ENCODE data around the gene WRAP73.
"Not testable (repeated sequence)": the region's sequence is repeated elsewhere in the genome, so short reads cannot be mapped to it uniquely, and the experiment has no call there.

WRAP73 gene

DNA sequence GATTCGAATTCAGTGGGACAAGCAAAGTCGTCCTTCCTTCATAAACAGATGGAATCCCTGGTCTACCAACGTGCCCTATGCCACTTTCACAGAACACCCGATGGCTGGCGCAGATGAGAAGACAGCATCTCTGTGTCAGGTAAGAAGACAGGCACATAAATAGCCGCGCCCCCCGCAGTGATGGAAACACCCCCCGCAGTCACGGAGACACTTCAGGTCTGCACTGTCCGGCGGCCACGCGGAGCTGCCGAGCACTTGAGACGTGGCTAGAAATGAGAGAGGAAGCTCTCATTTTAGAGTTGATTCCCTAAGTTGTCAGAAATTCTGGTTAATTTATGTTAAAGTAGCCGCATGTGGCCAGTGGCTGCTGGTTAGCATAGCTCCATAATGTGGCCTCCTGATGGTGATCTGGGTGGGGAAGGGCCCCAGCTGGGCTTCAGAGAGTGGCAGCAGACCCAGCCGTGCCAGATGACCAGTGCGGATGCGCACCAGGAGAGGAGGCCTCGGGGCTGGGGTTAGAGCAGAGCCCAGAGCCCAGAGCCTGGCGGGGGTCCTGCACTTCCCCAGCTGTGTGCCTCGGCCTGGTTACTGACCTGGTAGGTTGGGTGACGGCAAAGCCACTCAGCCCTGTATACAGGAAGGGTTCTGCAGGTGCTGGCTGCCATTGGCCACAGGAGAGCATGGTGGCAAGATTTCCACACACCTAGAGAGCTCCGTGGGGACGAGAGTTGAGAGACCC is 22.2 kb downstream of the WRAP73 start:
- DNase-seq: no peak

DNA sequence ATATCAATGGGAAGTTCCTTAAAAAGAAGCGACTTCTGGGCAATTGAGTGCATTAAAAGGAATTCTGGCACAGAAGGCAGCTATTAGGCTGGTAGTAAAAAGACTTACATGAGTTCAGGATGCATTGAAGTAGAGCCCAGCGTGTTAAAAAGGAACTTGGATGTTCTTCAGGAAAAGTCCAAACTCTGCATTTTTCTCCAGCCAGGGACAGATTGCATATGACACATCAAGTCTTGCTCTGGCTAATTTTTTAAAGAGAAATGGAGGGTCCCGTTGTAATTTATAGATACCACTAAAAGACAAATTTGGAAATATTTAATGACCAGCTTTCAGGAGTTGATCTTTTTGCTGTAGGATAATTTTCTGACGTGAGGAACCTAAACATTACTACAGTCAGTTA is 23.9 kb downstream of the WRAP73 start:
- DNase-seq: no peak

DNA sequence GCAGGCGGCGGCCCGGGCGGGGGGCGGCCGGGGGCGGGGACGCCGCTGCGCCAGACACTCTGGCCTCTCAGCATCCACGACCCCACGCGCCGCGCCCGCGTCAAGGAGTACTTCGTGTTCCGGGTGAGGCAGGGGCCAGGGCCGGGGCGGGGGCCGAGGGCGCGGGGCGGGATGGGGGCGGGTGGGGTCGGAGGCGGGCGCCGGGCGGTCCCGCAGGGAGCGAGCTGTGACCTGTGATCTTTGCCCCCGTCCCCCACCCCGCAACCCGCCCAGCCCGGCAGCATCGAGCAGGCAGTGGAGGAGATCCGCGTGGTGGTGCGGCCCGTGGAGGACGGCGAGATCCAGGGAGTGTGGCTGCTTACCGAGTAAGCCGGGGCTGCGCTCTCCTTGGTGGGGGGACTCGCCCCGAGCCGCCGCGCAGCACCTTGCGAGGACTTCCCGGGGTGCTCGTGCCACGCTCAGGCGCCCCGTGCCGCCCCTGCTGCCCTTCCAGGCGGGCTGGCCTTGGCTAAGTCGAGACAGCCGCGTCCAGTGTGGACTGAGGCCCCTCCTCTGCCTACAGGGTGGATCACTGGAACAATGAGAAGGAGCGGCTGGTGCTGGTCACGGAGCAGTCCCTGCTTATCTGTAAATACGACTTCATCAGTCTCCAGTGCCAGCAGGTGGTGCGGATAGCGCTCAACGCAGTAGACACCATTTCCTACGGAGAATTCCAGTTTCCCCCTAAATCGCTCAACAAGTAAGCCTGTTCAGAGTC is 24.6 kb downstream of the WRAP73 start:
- peak; percentile 17 for DNase-seq

DNA sequence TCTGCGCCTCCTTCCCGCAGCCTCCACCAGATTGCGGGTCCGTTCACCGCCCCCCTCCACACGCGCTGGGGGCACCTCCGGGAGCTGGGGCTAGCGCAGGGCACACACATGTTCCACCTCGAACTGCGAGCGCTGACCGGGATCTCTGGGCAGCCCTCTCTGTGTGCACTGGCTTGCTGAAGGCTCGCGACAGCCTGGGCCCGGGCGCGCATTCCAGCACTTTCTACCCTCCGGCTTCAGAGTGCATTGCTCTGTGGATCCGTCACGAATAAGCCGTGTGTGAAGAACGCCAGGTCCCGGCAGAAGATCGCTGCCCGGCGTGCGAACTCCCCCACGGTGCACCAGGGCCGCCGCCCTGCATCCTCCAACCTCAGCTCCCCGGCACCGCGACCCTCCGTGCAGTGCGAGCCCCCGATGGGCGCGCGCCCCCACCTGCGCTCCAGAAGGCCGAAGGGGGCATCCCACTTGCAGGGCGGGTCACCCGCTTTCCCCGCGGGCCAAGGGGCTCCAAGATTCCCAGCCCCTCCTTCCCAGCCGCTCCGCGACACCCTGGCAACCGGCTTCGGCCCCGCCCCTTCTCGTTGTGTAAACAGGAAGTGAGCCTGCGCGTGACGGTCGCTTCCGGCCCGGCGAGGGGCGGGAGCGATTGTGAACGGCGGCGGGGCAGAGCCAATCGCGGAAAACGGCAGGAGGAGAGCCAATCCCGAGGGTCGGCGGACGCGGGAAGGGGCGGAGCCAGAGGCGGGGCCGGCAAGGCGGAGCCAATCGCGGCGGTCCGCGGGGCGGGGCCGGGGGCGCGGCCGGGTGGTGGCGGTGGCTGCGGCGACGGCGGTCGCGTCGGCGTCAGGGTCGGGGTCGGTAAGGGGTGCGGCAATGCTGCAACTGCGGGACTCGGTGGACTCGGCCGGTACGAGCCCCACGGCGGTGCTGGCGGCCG is 25.4 kb downstream of the WRAP73 start, which contains the start of gene TPRG1L:
TPRG1L (plus strand) TSS at position 816 of the 937 bp plus-strand sequence; CDS start at position 874, 58 bp downstream.
- peak; percentile 92 for DNase-seq

DNA sequence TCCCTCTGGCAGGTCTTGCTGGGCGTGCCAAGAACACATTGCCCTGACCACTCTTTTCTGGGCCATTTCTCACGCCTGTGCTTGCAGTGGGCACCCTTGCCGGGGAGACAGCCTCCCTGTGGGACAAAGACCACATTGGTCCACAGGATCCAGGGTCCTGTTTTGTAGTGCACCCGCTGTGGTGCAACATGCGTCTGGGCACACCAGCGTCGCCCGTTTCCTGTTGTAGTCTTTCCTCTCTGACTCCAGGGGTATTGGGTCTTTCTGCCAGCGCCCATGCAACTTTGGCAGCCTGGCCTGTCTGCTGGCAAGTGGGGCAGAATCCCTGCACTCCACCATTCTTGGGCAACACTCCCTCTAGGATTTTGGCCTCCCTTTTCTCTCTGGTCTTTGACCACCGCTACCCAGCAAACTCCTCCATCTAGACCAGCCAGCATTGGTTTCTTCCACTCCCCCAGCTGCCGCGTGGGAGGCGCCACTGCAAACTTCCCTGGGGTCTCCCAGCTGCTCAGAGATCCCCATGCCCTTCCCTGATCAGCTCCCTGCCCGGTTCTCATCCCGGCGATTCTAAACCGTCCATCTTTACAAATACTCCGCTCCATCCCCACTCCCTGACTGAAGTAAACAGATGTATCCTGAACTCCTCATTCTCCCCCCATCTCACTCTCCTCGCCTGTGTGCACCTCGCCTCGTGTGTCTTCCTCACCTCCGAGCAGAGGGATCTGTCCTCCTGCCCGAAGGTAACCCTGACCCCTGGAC is 26.3 kb downstream of the WRAP73 start:
- no peak for DNase-seq

DNA sequence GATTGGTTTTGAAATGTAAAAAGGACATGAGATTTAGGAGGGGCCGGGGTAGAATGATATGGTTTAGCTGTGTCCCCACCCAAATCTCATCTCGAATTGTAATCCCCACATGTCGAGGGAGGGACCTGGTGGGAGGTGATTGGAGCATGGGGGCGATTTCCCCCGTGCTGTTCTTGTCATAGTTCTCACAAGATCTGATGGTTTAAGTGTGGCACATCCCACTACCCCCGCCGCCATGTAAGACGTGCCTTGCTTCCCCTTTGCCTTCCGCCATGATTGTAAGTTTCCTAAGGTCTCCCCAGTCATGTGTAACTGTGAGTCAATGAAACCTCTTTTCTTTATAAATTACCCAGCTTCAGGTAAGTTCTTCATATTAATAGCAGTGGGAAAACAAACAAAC is 27.8 kb downstream of the WRAP73 start:
- not testable (repeated sequence) for DNase-seq

DNA sequence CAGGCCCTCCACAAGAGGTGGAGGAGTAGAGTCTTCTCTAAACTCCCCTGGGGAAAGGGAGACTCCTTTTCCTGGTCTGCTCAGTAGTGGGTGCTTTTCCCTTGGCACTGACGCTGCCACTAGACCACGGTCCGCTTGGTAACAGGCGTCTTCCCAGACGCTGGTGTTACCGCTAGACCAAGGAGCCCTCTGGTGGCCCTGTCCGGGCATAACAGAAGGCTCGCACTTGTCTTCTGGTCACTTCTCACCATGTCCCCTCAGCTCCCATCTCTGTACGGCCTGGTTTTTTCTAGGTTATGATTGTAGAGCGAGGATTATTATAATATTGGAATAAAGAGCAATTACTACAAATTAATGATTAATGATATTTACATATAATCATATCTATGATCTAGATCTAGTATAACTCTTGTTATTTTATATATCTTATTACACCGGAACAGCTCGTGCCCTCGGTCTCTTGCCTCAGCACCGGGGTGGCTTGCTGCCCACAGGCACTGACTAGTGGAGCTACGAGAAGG is 28.7 kb downstream of the WRAP73 start:
- DNase-seq: not testable (repeated sequence)

DNA sequence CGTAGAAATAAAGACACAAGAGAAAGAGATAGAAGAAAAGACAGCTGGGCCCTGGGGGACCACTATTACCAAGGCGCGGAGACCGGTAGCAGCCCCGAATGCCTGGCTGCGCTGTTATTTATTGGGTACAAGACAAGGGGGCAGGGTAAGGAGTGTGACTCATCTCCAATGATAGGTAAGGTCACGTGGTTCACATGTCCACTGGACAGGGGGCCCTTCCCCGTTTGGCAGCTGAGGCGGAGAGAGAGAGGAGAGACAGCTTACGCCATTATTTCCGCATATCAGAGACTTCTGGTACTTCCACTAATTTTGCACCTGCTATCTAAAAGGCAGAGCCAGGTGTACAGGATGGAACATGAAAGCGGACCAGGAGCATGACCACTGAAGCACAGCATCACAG is 29.2 kb downstream of the WRAP73 start:
- DNase-seq: no peak

DNA sequence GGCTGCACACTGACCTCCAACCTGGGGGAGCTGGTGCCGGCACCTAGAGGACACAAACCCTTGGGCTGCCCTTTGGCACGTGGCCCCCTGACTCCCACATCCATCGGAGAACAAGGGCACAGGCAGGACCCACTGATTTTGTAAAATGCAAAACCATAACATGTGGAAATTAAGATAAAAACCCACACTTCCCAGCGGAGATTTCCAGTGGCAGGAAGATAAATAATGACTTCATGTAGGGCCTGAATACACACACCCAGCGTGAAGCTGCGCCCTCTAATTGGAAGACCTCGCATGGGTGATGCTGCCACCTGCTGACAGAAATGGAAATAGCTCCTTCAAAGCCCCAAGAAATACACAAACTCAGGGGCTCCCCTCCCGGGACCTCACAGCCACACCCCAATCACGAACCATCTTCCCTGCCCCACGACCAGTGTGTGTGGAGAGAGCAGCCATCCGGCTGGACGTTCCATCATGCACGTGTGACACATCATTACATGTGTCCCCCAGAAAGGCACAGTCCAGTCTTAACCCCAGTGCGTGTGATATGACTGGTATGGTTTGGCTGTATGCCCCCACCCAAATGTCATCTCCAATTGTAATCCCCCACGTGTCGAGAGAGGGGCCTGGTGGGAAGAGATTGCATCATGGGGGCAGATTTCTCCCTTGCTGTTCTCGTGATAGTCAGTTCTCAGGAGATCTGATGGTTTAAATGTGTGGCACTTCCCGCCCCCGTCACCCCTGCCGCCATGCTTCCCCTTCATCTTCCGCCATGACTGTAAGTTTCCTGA is 30.8 kb downstream of the WRAP73 start:
- peak; percentile 12 for DNase-seq

DNA sequence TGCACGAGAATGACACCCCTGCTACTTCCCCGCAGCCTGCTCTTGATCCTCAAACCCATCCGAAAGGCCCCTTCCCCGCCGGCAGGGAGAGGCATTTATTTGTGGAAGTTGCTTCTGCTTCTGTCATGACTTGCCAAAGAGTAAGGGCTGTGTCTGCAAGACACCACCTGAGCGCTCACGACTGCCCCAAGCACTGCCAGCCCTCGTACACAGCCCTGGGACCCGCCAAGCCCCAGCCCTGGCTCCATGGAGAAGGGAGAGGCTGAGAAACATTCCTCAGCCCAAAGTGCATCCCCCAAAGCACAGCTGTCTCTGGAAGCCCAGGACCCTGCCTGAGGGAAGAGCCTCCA is 31.4 kb downstream of the WRAP73 start:
- no peak for DNase-seq

DNA sequence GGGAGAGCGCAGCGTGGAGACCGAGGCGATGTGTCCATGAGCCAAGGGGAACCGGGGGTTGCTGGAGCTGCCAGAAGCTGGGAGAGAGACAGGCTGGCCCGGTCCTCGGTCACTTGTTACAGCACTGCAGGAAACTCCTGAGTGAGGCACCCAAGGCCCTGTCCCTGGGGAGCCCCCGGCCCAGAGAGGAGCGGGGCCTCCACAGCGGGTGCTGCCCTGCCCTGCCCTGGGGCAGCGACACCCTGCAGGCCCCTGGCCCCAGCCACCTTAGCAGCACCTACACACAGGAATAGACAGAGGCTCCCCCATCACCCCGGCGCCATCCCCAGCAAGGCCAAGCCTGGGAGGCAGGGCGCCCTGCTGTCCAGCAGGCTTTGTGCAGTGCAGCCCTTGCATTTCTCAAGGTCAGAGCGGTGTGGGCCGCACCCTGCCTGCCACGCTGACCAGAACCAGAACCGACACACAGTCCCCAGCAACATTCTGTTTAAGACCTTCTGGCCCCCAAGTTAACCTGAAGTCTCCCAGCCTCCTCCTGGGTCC is 32.0 kb downstream of the WRAP73 start:
- DNase-seq: no peak

DNA sequence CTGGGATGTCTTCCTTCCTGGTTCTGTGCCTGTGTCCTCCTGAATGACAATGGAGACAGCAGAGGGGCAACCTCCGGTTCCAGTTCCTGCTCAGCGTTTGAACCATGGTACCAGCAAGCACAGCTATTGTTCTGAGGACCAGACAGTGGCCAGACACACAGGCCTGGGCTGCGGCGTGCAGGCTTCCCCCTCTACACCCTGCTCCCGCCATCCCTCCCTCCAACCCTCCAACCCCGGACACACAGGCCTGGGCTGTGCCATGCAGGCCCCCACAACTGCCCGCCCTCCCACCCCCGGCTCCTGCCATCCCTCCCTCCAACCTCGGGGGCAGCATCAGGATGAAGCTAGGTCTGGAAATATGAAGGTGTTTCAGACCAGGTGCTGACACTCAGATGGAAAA is 33.0 kb downstream of the WRAP73 start:
- DNase-seq: no peak

DNA sequence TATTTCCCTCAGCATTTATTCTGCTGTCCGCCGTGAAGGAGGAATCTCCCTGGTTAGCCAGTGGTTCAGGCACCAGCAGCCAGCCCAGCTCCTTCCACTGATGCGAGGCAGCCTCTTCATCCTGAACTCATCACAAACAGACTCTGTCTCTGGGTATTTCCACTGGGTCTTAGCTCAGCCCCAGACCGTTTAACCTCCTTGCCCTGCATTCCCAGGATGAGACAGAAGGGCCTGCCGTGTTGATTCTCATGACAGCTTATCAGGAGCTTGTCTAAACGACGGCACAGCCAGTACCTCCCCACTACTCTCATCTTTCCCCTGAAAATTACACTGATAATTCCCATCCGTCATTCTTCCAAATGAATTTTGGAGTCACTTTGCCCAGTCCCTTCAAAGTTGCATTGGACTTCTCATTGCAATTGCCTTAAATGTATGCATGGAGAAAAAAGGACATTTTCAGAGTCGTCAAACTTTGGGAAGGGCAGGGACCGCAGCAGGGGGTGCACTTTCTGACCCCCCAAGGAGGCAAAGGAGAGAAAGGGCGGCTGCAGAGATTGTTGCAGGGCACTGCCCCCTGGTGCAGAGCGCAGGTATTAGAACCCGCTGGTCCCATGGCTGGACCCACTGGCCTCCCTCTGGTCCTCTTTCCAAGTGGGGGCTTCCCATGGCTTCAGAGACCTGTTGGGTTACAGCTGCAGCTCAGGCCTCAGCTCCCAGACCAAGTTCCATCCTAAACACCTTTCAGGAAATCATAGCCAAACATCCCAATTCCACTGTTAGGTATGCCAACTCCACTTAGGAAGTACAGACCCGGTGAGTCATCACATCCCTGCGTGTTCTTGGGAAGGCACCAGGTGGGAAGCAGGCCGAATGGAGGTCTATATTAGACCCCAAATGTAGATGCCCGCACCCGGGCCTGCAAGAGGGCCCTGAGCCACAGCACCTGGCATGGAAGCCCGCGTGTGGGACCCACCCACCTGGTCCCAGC is 34.9 kb downstream of the WRAP73 start:
- no peak for DNase-seq

DNA sequence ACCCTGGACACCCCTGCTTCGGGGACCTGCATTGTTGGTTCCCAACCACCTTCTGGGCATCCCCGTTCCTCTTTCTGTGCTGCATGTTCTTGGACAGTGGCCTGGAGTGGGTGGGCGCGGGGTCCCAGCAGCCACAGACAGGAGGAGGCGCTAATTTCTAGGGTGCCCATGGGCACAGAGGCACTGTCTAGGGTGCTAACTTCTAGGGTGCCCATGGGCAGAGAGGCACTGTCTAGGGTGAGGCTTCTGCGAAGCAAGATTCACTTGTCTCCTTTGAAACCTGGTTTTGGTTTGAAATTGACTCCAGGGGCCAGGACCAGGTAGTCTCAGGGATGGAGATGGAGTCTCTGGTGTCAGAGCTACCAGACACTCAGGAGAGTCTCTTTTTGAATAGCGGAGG is 37.8 kb downstream of the WRAP73 start:
- no peak for DNase-seq

DNA sequence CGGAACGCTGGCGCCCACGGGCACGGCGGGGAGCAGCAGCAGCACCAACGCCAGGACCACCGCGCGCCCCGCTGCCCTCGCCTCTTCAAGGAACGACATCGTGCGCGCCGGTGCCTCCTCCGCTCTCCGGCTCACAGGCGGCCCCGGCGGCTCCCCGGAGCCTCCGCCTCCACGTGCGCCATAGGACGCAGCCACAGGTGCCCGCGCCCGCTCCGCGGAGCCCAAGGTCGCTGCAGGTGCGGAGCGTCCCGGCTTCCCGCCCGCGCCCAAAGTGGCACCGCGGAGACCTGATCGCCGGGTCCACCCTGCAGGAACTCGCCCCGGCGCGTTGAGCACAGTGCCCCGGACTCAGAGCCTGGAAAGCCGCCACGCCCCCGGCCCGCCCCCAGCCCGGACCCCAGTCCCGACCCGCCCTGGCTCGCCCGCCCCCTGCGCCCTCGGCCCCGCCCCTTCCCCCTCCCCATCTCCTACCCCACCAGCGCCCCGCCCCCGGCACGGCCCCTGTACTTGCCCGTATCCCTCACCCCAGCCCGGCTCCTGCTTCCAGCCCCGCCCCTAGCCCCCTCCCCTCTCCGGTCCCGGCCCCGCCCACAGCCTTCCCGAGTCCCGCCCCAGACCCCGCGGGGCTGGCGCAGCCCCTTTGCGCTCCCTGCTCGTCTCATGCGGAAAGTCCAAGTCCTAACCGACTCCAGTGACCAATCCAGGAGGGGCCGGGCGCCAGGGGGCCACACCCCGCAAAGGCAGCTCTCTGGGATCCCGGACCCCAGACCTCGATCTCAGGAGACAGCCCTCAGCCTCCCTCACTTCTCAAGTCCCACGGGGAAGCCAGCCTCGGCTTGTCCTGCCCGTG is 38.5 kb downstream of the WRAP73 start, which contains the start of gene MEGF6:
MEGF6 (minus strand) TSS at position 339 of the 850 bp plus-strand sequence; CDS start at position 99, 240 bp downstream.
- DNase-seq: peak; percentile 34

DNA sequence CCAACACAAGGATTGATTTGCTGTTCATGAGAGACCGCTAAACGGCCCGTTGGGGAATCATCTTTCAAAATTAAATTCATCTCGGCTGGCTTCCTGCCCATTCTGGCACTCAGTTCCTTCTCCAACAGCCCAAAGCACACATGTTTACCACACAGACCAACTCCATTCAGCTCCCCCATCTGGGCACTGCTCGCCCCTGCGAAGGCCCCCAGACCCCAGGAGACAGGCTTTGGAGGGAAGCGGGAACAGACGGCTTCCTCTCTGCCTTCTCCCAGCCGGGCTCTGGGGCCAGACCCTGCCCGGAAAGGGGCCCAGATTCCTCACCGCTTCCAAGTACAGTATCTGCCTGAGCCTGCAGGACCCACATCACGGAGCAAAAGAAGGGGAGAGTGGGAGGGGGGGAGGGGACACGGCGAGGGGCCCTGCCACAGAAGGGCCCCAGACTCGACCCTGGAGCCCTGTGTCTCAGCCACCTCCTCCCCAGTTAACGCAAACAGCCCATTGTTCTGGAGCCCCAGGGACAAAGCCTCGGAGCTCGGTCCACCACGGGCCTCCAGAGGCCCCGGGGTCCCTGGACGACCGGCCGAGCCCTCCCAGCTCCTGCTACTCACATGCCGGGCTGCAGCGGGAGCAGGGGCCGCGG is 39.3 kb downstream of the WRAP73 start:
- no peak for DNase-seq

DNA sequence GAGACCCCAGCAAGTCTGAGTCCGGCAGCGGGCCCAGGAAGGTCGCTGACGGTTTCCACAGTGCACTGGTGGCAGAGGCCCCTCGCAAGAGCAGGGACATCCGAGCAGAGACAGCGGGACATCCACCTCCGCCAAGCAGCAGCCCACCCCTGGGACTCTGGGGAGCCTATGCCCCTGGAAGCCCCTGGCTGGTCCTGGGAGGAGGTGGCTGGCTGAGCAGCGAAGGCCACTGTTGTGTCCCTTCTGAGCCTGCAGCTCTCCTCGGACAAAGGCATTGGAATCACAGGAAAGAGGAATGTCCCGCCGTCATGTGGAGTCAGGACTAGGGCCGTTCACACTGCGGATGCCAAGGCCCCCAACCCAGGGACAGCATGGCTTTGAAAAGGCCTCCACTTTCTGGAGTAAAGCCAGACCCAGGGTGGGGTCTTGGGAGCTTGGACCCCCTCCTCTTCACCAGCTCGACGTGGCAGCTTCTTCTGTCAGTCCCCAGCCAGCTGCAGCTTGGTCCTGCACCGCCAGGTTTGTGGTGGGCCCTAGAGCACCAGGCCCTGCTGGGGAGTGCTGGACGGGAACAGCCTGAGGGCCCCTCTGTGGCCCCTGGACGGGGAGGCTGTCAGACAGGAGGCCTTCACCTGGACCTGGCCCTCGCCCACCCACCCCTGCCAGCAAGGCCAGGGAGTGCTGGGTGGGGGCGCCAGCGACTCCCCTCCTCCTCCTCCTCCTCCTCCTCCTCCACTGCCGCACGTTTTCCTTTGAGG is 40.0 kb downstream of the WRAP73 start:
- no peak for DNase-seq

Measured in NCI-H526 treated with DMSO at 0.1 percent for 48 hours (cell line).